ENCODE data around the gene MXD3. TPM values are rescaled to one million over a fixed set of nuclear protein-coding genes. Genes with fewer than 3 reads are reported as not detected.
"Not testable (repeated sequence)": the region's sequence is repeated elsewhere in the genome, so short reads cannot be mapped to it uniquely, and the experiment has no call there.

MXD3 gene
- polyA plus RNA-seq, 1 donor, result 14.9 TPM

DNA sequence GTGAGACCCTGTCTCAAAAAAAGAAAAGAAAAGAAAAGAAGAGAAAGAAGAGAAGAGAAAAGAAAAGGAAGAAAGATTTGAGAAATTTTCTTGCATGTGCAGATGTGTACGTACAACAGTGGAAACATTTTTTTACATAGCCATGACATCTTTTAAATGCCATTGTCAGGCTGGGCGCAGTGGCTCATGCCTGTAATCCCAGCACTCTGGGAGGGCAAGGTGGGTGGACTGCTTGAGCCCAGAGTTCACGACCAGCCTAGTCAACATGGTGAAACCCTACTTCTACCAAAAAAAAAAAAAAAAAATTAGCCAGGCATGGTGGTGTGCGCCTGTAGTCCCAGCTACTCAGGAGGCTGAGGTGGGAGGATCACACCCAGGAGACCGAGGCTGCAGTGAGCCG, 33.2 kb upstream of the MXD3 start:
- no CpG with 5 or more reads among the region's 6 CpGs for WGBS (ENCODE audit: insufficient coverage, low lambda C conversion rate)
- H3K36me3 ChIP-seq (ENCODE audit: control insufficient read depth, insufficient read depth, low read length), result peaks cover 36% of the 10 kb centered on the region

GRCh38 chr5:177343777-177344176, 32.1 kb upstream of the MXD3 start:
- no peaks in the 10 kb centered on the region for H3K4me1 ChIP-seq (ENCODE audit: control insufficient read depth, insufficient read depth, low read length)
- H3K27me3 ChIP-seq (ENCODE audit: control insufficient read depth, insufficient read depth, low read length), result no peaks in the 10 kb centered on the region
- H3K36me3 ChIP-seq (ENCODE audit: control insufficient read depth, insufficient read depth, low read length), result peaks cover 38% of the 10 kb centered on the region
- no peak overlapping the region for H3K27ac ChIP-seq (ENCODE audit: low read length)
- H3K4me3 ChIP-seq (ENCODE audit: low read length), result no peak overlapping the region
- no peak for DNase-seq
- H3K9me3 ChIP-seq (ENCODE audit: control insufficient read depth, low read depth, low read length), result no peaks in the 10 kb centered on the region
- no CpG with 5 or more reads among the region's 6 CpGs for WGBS (ENCODE audit: insufficient coverage, low lambda C conversion rate)

More for the DNA sequence above, 33.2 kb upstream of the MXD3 start:
- Histone ChIP-seq H3K4me1 (ENCODE audit: control insufficient read depth, insufficient read depth, low read length) (peaks cover 2% of the 10 kb centered on the region), H3K9me3 (ENCODE audit: control insufficient read depth, low read depth, low read length) (no peaks in the 10 kb centered on the region), H3K27me3 (ENCODE audit: control insufficient read depth, insufficient read depth, low read length) (no peaks in the 10 kb centered on the region), H3K27ac (ENCODE audit: low read length) (no peak overlapping the region), H3K4me3 (ENCODE audit: low read length) (no peak overlapping the region)
- DNase-seq, result no peak

DNA sequence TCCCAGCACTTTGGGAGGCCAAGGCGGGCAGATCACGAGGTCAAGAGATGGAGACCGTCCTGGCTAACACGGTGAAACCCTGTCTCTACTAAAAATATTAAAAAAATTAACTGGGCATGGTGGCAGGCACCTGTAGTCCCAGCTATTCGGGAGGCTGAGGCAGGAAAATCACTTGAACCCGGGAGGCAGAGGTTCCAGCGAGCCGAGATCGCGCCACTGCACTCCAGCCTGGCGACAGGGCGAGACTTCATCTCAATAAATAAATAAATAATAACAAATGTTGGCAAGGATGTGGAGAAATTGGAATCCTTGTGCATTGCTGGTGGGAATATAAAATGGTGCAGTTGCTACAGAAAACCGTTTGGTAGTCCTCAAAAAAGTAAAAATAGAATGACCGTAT, 31.3 kb upstream of the MXD3 start:
- not testable (repeated sequence) for H3K27ac ChIP-seq (ENCODE audit: low read length); H3K4me1 ChIP-seq (ENCODE audit: control insufficient read depth, insufficient read depth, low read length); DNase-seq; H3K4me3 ChIP-seq (ENCODE audit: low read length); H3K27me3 ChIP-seq (ENCODE audit: control insufficient read depth, insufficient read depth, low read length); H3K9me3 ChIP-seq (ENCODE audit: control insufficient read depth, low read depth, low read length)
- WGBS (ENCODE audit: insufficient coverage, low lambda C conversion rate), result 90% methylated on average over 2 of the region's 14 CpGs
- H3K36me3 ChIP-seq (ENCODE audit: control insufficient read depth, insufficient read depth, low read length), result peaks cover 46% of the 10 kb centered on the region

DNA sequence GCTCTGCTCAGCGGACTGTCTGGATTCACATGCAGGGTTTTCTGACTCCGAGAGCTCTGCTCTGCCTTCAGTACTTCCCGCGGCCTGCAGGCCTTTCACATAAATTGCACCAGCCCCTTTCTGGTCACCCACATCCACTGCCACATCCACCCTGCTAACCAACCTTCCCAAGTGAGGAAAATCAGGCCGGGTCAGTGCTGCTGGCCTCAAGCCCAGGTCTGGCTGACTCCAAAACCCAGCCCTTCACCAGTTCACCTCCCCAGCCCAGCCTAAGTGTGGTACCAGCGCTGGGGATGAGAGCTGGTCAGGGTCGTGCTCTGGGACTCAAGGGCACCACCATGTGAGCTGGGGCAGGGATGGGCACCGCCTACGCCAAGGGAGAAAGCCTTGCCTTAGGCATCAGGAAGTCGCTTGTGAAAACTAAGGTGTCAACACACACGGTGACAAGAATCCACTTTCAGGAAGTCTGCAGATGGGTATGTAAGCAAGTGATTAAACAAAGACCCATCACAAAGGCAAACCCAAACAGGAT, 27.5 kb upstream of the MXD3 start:
- Histone ChIP-seq H3K27me3 (ENCODE audit: control insufficient read depth, insufficient read depth, low read length) (no peaks in the 10 kb centered on the region), H3K36me3 (ENCODE audit: control insufficient read depth, insufficient read depth, low read length) (peaks cover 69% of the 10 kb centered on the region), H3K4me1 (ENCODE audit: control insufficient read depth, insufficient read depth, low read length) (no peaks in the 10 kb centered on the region), H3K27ac (ENCODE audit: low read length) (no peak overlapping the region), H3K4me3 (ENCODE audit: low read length) (no peak overlapping the region), H3K9me3 (ENCODE audit: control insufficient read depth, low read depth, low read length) (no peaks in the 10 kb centered on the region)
- no peak for DNase-seq
- WGBS (ENCODE audit: insufficient coverage, low lambda C conversion rate), result no CpG with 5 or more reads among the region's 11 CpGs

DNA sequence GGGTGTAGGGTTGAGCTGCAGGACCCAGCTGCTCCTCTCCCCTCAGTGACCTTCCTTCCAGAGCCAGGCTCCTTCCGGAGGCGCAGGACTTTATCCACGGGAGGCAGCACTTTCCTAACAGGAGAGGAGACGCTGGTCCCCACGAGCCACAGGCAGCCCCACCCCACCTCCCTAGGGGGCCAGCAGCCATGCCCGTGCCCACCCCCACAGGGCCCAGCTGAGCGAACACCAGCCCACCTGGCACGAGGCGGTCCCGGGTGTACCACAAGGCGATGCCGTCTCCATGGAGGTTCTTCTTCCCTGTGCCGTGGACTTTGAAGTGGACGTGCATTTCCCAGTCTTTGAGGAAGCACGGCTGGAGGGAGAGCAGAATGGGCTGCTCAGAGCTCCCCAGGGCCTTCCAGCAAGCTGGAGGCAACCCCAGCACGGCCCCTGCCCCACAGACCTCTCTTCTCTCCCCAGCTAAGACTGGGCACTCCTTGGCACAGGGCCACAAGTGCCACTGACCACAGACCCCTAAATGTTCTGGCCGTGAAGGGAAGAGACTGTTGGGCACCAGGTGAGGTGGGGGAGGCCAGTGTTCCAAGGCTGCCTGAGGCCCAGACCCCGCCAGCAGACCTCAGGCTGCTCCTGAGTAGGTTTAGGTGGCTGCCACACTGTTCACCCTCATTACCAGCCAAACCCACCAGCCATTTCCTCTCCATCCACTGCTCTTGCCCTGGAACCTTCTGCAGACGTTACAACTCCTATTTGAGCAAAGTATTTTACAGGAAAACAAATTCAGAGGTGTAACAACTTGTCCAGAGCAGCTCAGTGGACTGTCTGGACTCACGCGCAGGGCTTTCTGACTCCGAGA, 26.8 kb upstream of the MXD3 start:
- Histone ChIP-seq H3K9me3 (ENCODE audit: control insufficient read depth, low read depth, low read length) (no peaks in the 10 kb centered on the region), H3K27me3 (ENCODE audit: control insufficient read depth, insufficient read depth, low read length) (no peaks in the 10 kb centered on the region), H3K27ac (ENCODE audit: low read length) (no peak overlapping the region), H3K4me3 (ENCODE audit: low read length) (no peak overlapping the region), H3K36me3 (ENCODE audit: control insufficient read depth, insufficient read depth, low read length) (peaks cover 74% of the 10 kb centered on the region), H3K4me1 (ENCODE audit: control insufficient read depth, insufficient read depth, low read length) (no peaks in the 10 kb centered on the region)
- DNase-seq, result no peak
- WGBS (ENCODE audit: insufficient coverage, low lambda C conversion rate), result no CpG with 5 or more reads among the region's 22 CpGs

DNA sequence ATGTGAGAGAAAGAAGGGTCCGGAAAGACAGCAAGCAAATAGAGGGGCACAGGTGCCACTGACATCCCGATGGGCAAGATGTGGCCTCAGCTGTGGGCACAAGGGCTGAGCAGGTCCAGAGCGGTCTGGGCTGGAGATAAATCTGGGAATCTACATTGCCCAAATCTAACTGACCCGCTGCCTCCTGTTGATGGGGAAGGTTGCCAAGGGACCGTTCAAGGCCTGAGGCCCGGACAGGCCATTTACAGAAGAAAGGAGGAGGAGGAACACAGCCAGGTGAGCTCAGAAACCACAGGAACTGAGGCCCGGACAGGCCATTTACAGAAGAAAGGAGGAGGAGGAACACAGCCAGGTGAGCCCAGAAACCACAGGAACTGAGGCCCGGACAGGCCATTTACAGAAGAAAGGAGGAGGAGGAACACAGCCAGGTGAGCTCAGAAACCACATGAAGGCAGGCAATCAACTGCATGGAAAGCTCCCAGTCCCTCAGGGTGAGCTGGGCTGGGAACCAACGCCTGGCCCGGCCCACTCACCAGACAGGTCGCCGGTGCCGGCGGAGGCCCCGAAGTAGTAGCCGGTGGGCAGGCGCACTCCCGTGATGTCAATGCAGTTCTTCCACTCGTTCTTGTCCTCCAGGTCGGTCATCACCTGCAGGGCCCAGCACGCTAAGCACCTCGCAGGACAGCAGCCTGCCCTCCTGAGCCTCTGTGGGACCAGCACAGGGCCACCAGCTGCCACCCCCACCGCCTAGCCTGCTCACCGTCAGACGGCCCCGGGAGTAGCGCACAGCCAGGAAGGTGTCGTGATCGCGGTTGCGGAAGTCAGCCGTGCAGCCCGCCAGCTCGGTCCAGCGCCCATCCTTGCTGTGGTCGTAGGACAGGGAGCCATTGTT, 25.2 kb upstream of the MXD3 start:
- H3K4me1 ChIP-seq (ENCODE audit: control insufficient read depth, insufficient read depth, low read length), result no peaks in the 10 kb centered on the region
- H3K9me3 ChIP-seq (ENCODE audit: control insufficient read depth, low read depth, low read length), result no peaks in the 10 kb centered on the region
- DNase-seq, result no peak
- no CpG with 5 or more reads among the region's 36 CpGs for WGBS (ENCODE audit: insufficient coverage, low lambda C conversion rate)
- peaks cover 86% of the 10 kb centered on the region for H3K36me3 ChIP-seq (ENCODE audit: control insufficient read depth, insufficient read depth, low read length)
- H3K4me3 ChIP-seq (ENCODE audit: low read length), result no peak overlapping the region
- H3K27me3 ChIP-seq (ENCODE audit: control insufficient read depth, insufficient read depth, low read length), result no peaks in the 10 kb centered on the region
- H3K27ac ChIP-seq (ENCODE audit: low read length), result no peak overlapping the region

DNA sequence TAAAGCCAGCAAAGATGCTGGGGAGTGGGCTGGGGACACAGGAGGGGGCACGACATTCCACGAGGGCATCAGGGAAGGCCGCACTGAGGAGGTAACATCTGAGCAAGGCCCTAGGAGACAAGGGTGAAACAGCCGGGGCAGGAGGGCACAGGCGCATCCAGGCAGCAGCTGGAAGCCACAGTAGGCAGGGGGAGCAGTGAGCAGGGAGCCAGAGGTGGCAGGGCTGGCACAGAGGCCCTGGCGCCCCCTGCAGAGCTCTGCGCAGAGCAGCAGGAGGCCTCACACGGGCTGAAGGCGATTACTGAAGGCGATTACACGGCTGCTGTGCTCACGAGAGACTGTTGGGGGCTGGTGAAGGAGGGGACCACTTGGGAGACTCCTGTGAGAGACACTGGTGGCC, 24.4 kb upstream of the MXD3 start:
- H3K4me1 ChIP-seq (ENCODE audit: control insufficient read depth, insufficient read depth, low read length), result no peaks in the 10 kb centered on the region
- H3K4me3 ChIP-seq (ENCODE audit: low read length), result no peak overlapping the region
- H3K9me3 ChIP-seq (ENCODE audit: control insufficient read depth, low read depth, low read length), result no peaks in the 10 kb centered on the region
- H3K36me3 ChIP-seq (ENCODE audit: control insufficient read depth, insufficient read depth, low read length), result peaks cover 89% of the 10 kb centered on the region
- H3K27me3 ChIP-seq (ENCODE audit: control insufficient read depth, insufficient read depth, low read length), result no peaks in the 10 kb centered on the region
- WGBS (ENCODE audit: insufficient coverage, low lambda C conversion rate), result no CpG with 5 or more reads among the region's 12 CpGs
- no peak overlapping the region for H3K27ac ChIP-seq (ENCODE audit: low read length)
- peak in 1 of 2 donors; percentile 24 for DNase-seq

- no CpG with 5 or more reads among the region's 7 CpGs for WGBS (ENCODE audit: insufficient coverage, low lambda C conversion rate)
- Histone ChIP-seq H3K4me1 (ENCODE audit: control insufficient read depth, insufficient read depth, low read length) (no peaks in the 10 kb centered on the region), H3K27me3 (ENCODE audit: control insufficient read depth, insufficient read depth, low read length) (no peaks in the 10 kb centered on the region), H3K27ac (ENCODE audit: low read length) (no peak overlapping the region), H3K4me3 (ENCODE audit: low read length) (no peak overlapping the region), H3K9me3 (ENCODE audit: control insufficient read depth, low read depth, low read length) (no peaks in the 10 kb centered on the region), H3K36me3 (ENCODE audit: control insufficient read depth, insufficient read depth, low read length) (peaks cover 94% of the 10 kb centered on the region)
- DNase-seq, result no peak
Observed at GRCh38 chr5:177335701-177336065, 24.0 kb upstream of the MXD3 start.

- H3K4me3 ChIP-seq (ENCODE audit: low read length), result no peak overlapping the region
- H3K27ac ChIP-seq (ENCODE audit: low read length), result no peak overlapping the region
- no peaks in the 10 kb centered on the region for H3K9me3 ChIP-seq (ENCODE audit: control insufficient read depth, low read depth, low read length)
- 80% methylated on average over 1 of the region's 21 CpGs for WGBS (ENCODE audit: insufficient coverage, low lambda C conversion rate)
- H3K4me1 ChIP-seq (ENCODE audit: control insufficient read depth, insufficient read depth, low read length), result no peaks in the 10 kb centered on the region
- H3K27me3 ChIP-seq (ENCODE audit: control insufficient read depth, insufficient read depth, low read length), result no peaks in the 10 kb centered on the region
- no peak for DNase-seq
- peaks cover 97% of the 10 kb centered on the region for H3K36me3 ChIP-seq (ENCODE audit: control insufficient read depth, insufficient read depth, low read length)
Observed at GRCh38 chr5:177334781-177335700, 23.3 kb upstream of the MXD3 start.

- H3K4me3 ChIP-seq (ENCODE audit: low read length), result no peak overlapping the region
- no peaks in the 10 kb centered on the region for H3K27me3 ChIP-seq (ENCODE audit: control insufficient read depth, insufficient read depth, low read length)
- peaks cover 96% of the 10 kb centered on the region for H3K36me3 ChIP-seq (ENCODE audit: control insufficient read depth, insufficient read depth, low read length)
- H3K9me3 ChIP-seq (ENCODE audit: control insufficient read depth, low read depth, low read length), result no peaks in the 10 kb centered on the region
- no peak for DNase-seq
- H3K4me1 ChIP-seq (ENCODE audit: control insufficient read depth, insufficient read depth, low read length), result no peaks in the 10 kb centered on the region
- no peak overlapping the region for H3K27ac ChIP-seq (ENCODE audit: low read length)
- WGBS (ENCODE audit: insufficient coverage, low lambda C conversion rate), result no CpG with 5 or more reads among the region's 15 CpGs
Observed at GRCh38 chr5:177334155-177334551, 22.5 kb upstream of the MXD3 start.
